Naive thymus-derived CD4-positive, alpha-beta T cell (primary cell): ENCODE results near the gene DRGX. TPM values are rescaled to one million over a fixed set of nuclear protein-coding genes. Genes with fewer than 3 reads are reported as not detected.

Experiments
- ATAC-seq: fragments of 150-1000 bp; cut with Tn5 transposase; 2 replicates; pipeline ENCODE4 v1.10.0; 2021; ENCODE audit warnings: mild to moderate bottlenecking, moderate library complexity
- CTCF ChIA-PET: fragments of 350-600 bp; sonication (Branson Sonifier 250); formaldehyde crosslinking; loops from one replicate; lab custom pipeline; 2021; ENCODE audit warnings: antibody characterized with exemption; lab: Charles Lee
- POLR2A ChIA-PET: fragments of 350-600 bp; sonication (Branson Sonifier 250); formaldehyde crosslinking; loops from one replicate; lab custom pipeline; 2021; ENCODE audit warnings: antibody characterized with exemption, inconsistent platforms; lab: Charles Lee
- DNase-seq, 9 donors: peaks; one replicate each; pipeline versions ENCODE4 v3.0.0 to v3.0.0-alpha.2; 2020 to 2022; ENCODE audit warnings: mixed read lengths in 1 of 9
- H3K27ac ChIP-seq: one replicate; pipeline ENCODE4 v1.7.0; 2013; ENCODE audit warnings: mild to moderate bottlenecking, low read depth, low read length, moderate library complexity
- H3K27me3 ChIP-seq, 2 donors: one replicate each; pipeline ENCODE4 v1.7.0; 2013; ENCODE audit warnings: low read length in 2 of 2, mild to moderate bottlenecking in 2 of 2, moderate library complexity in 2 of 2; ENCODE audit not compliant: control insufficient read depth in 2 of 2, insufficient read depth in 2 of 2
- H3K36me3 ChIP-seq, 3 experiments: 1 replicate in 2 of 3; 2 replicates in 1 of 3; pipeline ENCODE4 v1.7.0; 2013; ENCODE audit warnings: low read length in 3 of 3, mild to moderate bottlenecking in 3 of 3, moderate library complexity in 1 of 3; ENCODE audit not compliant: insufficient read depth in 3 of 3, control insufficient read depth in 2 of 3
- H3K4me1 ChIP-seq, 2 donors: one replicate each; pipeline ENCODE4 v1.7.0; 2013; ENCODE audit warnings: low read length in 2 of 2, mild to moderate bottlenecking in 2 of 2, moderate library complexity in 1 of 2; ENCODE audit not compliant: control insufficient read depth in 2 of 2, insufficient read depth in 2 of 2
- H3K4me3 ChIP-seq: 2 replicates; pipeline ENCODE4 v1.7.0; 2013; ENCODE audit warnings: mild to moderate bottlenecking, low read length
- H3K9me3 ChIP-seq, 3 experiments: 1 replicate in 2 of 3; 2 replicates in 1 of 3; pipeline ENCODE4 v1.7.0; 2013; ENCODE audit warnings: low read length in 3 of 3; ENCODE audit not compliant: control insufficient read depth in 2 of 3
- H3K27ac Mint-ChIP-seq, 9 donors: one replicate each; pipeline ENCODE4 v1.8.0; 2020 to 2022; ENCODE audit warnings: mixed read lengths in 9 of 9, mild to moderate bottlenecking in 8 of 9, moderate library complexity in 5 of 9, inconsistent platforms in 2 of 9
- H3K27me3 Mint-ChIP-seq, 5 donors: one replicate each; pipeline ENCODE4 v1.8.0; 2021 to 2022; ENCODE audit warnings: mixed read lengths in 5 of 5, mild to moderate bottlenecking in 1 of 5
- H3K36me3 Mint-ChIP-seq, 5 donors: one replicate each; pipeline ENCODE4 v1.8.0; 2020 to 2022; ENCODE audit warnings: mixed read lengths in 5 of 5, mild to moderate bottlenecking in 3 of 5, inconsistent platforms in 1 of 5
- H3K4me1 Mint-ChIP-seq, 7 donors: one replicate each; pipeline ENCODE4 v1.8.0; 2020 to 2022; ENCODE audit warnings: mixed read lengths in 7 of 7, mild to moderate bottlenecking in 3 of 7, inconsistent platforms in 1 of 7
- H3K4me3 Mint-ChIP-seq, 10 donors: one replicate each; pipeline ENCODE4 v1.8.0; 2020 to 2022; ENCODE audit warnings: mild to moderate bottlenecking in 10 of 10, mixed read lengths in 10 of 10, moderate library complexity in 6 of 10, inconsistent platforms in 2 of 10
- H3K9me3 Mint-ChIP-seq, 11 donors: one replicate each; pipeline ENCODE4 v1.8.0; 2020 to 2022; ENCODE audit warnings: mixed read lengths in 11 of 11, mild to moderate bottlenecking in 4 of 11, inconsistent platforms in 1 of 11, moderate library complexity in 1 of 11
- intact Hi-C, 2 donors: fragments of 100-400 bp; cut with micrococcal nuclease; formaldehyde crosslinking; loops; one replicate each; pipeline ENCODE4 v1.15.1; 2023
- polyA plus RNA-seq, 2 donors: library from polyadenylated mRNA; unstranded; fragments of 300-500 nt; fragmentation: Illumina TruSeq; gene quantifications; one replicate each; pipeline ENCODE4 v1.2.3, GENCODE V29; 2021
- total RNA-seq, 6 experiments: library from RNA in 5 of 6; stranded (reverse) in 5 of 6; gene quantifications; 1 replicate in 5 of 6; 2 replicates in 1 of 6; pipeline ENCODE4 v1.2.3 and lab custom pipeline; 2021 to 2026

The DRGX gene
- total and polyA plus RNA-seq, 7 experiments from 2014 or later: not detected

- H3K4me3 ChIP-seq: no peak overlapping the region
- POLR2A ChIA-PET: no interaction called here
- H3K36me3 Mint-ChIP-seq: no peaks in the 10 kb centered on the region
- H3K27me3 ChIP-seq: no peaks in the 10 kb centered on the region
- DNase-seq: no peak
- peaks cover 0 to 12% (median 0%) of the 10 kb centered on the region in 11 donors for H3K9me3 Mint-ChIP-seq
- no peak overlapping the region for H3K4me3 Mint-ChIP-seq
- H3K27ac Mint-ChIP-seq: no peak overlapping the region
- peaks cover 5 to 15% (median 7%) of the 10 kb centered on the region in 5 donors for H3K27me3 Mint-ChIP-seq
- intact Hi-C loops: no loop called here
- ATAC-seq: no peak
- H3K36me3 ChIP-seq: no peaks in the 10 kb centered on the region
- no peaks in the 10 kb centered on the region for H3K9me3 ChIP-seq
- no peaks in the 10 kb centered on the region for H3K4me1 ChIP-seq
- H3K27ac ChIP-seq: no peak overlapping the region
- no peaks in the 10 kb centered on the region for H3K4me1 Mint-ChIP-seq
- CTCF ChIA-PET: no interaction called here
These were observed 21.6 kb upstream of the DRGX start for GRCh38 chr10:49417311-49418052.

- Histone ChIP-seq H3K9me3 (no peaks in the 10 kb centered on the region), H3K4me3 (no peak overlapping the region), H3K27me3 (no peaks in the 10 kb centered on the region), H3K4me1 (no peaks in the 10 kb centered on the region), H3K27ac (no peak overlapping the region), H3K36me3 (no peaks in the 10 kb centered on the region)
- H3K36me3 Mint-ChIP-seq: no peaks in the 10 kb centered on the region
- no peaks in the 10 kb centered on the region for H3K4me1 Mint-ChIP-seq
- no peak overlapping the region for H3K4me3 Mint-ChIP-seq
- CTCF ChIA-PET: interaction anchor here (0.6 kb wide), 1 partner anchor 52 kb away, joined by 3 read pairs; no protein-coding TSS in a partner anchor
- intact Hi-C loops: no loop called here
- no peak for ATAC-seq
- peaks cover 0 to 9% (median 0%) of the 10 kb centered on the region in 11 donors for H3K9me3 Mint-ChIP-seq
- peaks cover 6 to 26% (median 13%) of the 10 kb centered on the region in 5 donors for H3K27me3 Mint-ChIP-seq
- POLR2A ChIA-PET: no interaction called here
- DNase-seq: no peak
- H3K27ac Mint-ChIP-seq: no peak overlapping the region
These were observed 20.0 kb upstream of the DRGX start for GRCh38 chr10:49415846-49416245.

GRCh38 chr10:49415109-49415508 lies 19.2 kb upstream of the DRGX start:
- Mint-ChIP-seq H3K27me3 (peaks cover 5 to 33% (median 17%) of the 10 kb centered on the region in 5 donors), H3K36me3 (no peaks in the 10 kb centered on the region), H3K4me3 (no peak overlapping the region), H3K4me1 (no peaks in the 10 kb centered on the region), H3K9me3 (peaks cover 0 to 2% (median 0%) of the 10 kb centered on the region in 11 donors), H3K27ac (no peak overlapping the region)
- intact Hi-C loops: no loop called here
- Histone ChIP-seq H3K27me3 (no peaks in the 10 kb centered on the region), H3K4me1 (no peaks in the 10 kb centered on the region), H3K4me3 (no peak overlapping the region), H3K27ac (no peak overlapping the region), H3K36me3 (no peaks in the 10 kb centered on the region), H3K9me3 (no peaks in the 10 kb centered on the region)
- ChIA-PET CTCF (no interaction called here), POLR2A (no interaction called here)
- no peak for DNase-seq
- ATAC-seq: no peak

- Histone ChIP-seq H3K27me3 (no peaks in the 10 kb centered on the region), H3K4me3 (no peak overlapping the region), H3K4me1 (no peaks in the 10 kb centered on the region), H3K9me3 (no peaks in the 10 kb centered on the region), H3K27ac (no peak overlapping the region), H3K36me3 (no peaks in the 10 kb centered on the region)
- Mint-ChIP-seq H3K4me1 (no peaks in the 10 kb centered on the region), H3K27ac (no peak overlapping the region), H3K9me3 (no peaks in the 10 kb centered on the region), H3K27me3 (peaks cover 4 to 36% (median 17%) of the 10 kb centered on the region in 5 donors), H3K36me3 (no peaks in the 10 kb centered on the region), H3K4me3 (no peak overlapping the region)
- intact Hi-C loops: no loop called here
- DNase-seq: no peak
- POLR2A ChIA-PET: no interaction called here
- CTCF ChIA-PET: no interaction called here
- no peak for ATAC-seq
These were observed 18.6 kb upstream of the DRGX start for GRCh38 chr10:49414496-49414895.

- intact Hi-C loops: no loop called here
- H3K36me3 Mint-ChIP-seq: no peaks in the 10 kb centered on the region
- Histone ChIP-seq H3K27ac (no peak overlapping the region), H3K9me3 (no peaks in the 10 kb centered on the region), H3K4me1 (no peaks in the 10 kb centered on the region), H3K36me3 (no peaks in the 10 kb centered on the region), H3K4me3 (no peak overlapping the region), H3K27me3 (no peaks in the 10 kb centered on the region)
- CTCF ChIA-PET: no interaction called here
- no peak overlapping the region for H3K27ac Mint-ChIP-seq
- H3K9me3 Mint-ChIP-seq: no peaks in the 10 kb centered on the region
- POLR2A ChIA-PET: no interaction called here
- no peak for DNase-seq
- H3K27me3 Mint-ChIP-seq: peaks cover 11 to 44% (median 28%) of the 10 kb centered on the region in 5 donors
- peaks cover 0 to 2% (median 0%) of the 10 kb centered on the region in 7 donors for H3K4me1 Mint-ChIP-seq
- H3K4me3 Mint-ChIP-seq: no peak overlapping the region
- no peak for ATAC-seq
These were observed 16.7 kb upstream of the DRGX start for GRCh38 chr10:49412571-49412970.

GRCh38 chr10:49410365-49411074 lies 14.6 kb upstream of the DRGX start:
- POLR2A ChIA-PET: no interaction called here
- Mint-ChIP-seq H3K9me3 (no peaks in the 10 kb centered on the region), H3K27ac (no peak overlapping the region), H3K4me1 (peaks cover 0 to 2% (median 0%) of the 10 kb centered on the region in 7 donors), H3K27me3 (peaks cover 16 to 55% (median 45%) of the 10 kb centered on the region in 5 donors), H3K36me3 (no peaks in the 10 kb centered on the region), H3K4me3 (no peak overlapping the region)
- Histone ChIP-seq H3K9me3 (no peaks in the 10 kb centered on the region), H3K4me1 (no peaks in the 10 kb centered on the region), H3K27me3 (no peaks in the 10 kb centered on the region), H3K4me3 (no peak overlapping the region), H3K36me3 (no peaks in the 10 kb centered on the region), H3K27ac (no peak overlapping the region)
- no peak for DNase-seq
- intact Hi-C loops: no loop called here
- CTCF ChIA-PET: no interaction called here
- ATAC-seq: no peak
